K562 (cell line): ENCODE results near the gene C11orf98. TPM values are rescaled to one million over a fixed set of nuclear protein-coding genes. Genes with fewer than 3 reads are reported as not detected.

Experiments
- CSDE1 ChIP-seq, 2 experiments: fragments of 450-650 bp; IDR thresholded peaks; 2 replicates each; pipeline ENCODE4 v1.6.1; 2016; ENCODE audit warnings: mild to moderate bottlenecking in 1 of 2
- DIDO1 ChIP-seq: fragments of 450-650 bp; IDR thresholded peaks from 2 replicates; pipeline ENCODE4 v1.6.1; 2016; ENCODE audit warnings: low read depth, missing biosample characterization, missing genetic modification characterization
- ELF2 ChIP-seq: fragments of 250-450 bp; sonication (Bioruptor Pico); IDR thresholded peaks from 2 replicates; pipeline ENCODE4 v1.5.0; 2021; ENCODE audit warnings: mild to moderate bottlenecking
- RUNX1 ChIP-seq: sonication (generic); IDR thresholded peaks from 2 replicates; pipeline ENCODE4 v1.6.1; 2016; ENCODE audit warnings: antibody characterized with exemption, low read depth
- SAFB ChIP-seq: fragments of 200-400 bp; formaldehyde crosslinking; IDR thresholded peaks from 2 replicates; pipeline ENCODE4 v1.6.1; 2017; ENCODE audit warnings: low read depth, low read length, borderline replicate concordance
- SPI1 ChIP-seq: IDR thresholded peaks from 2 replicates; pipeline ENCODE4 v1.6.1; 2011; ENCODE audit warnings: low read depth, low read length, control low read depth, borderline replicate concordance
- TARDBP ChIP-seq: fragments of 450-650 bp; IDR thresholded peaks from 2 replicates; pipeline ENCODE4 v1.6.1; 2016
- ZFX ChIP-seq: sonication (generic); formaldehyde crosslinking; IDR thresholded peaks from 2 replicates; pipeline ENCODE4 v1.8.0; 2022; ENCODE audit warnings: mild to moderate bottlenecking, missing genetic modification reagents, moderate library complexity
- ZNF121 ChIP-seq: sonication (generic); formaldehyde crosslinking; conservative IDR thresholded peaks from 2 replicates; pipeline ENCODE4 v1.8.0; 2022; ENCODE audit warnings: missing genetic modification reagents
- ZNF668 ChIP-seq: fragments of 250-450 bp; sonication (Bioruptor Pico); IDR thresholded peaks from 2 replicates; pipeline ENCODE4 v1.8.0; 2022; ENCODE audit warnings: mild to moderate bottlenecking, inconsistent platforms
- ZNF696 ChIP-seq: fragments of 250-450 bp; sonication (Bioruptor Pico); conservative IDR thresholded peaks from 2 replicates; pipeline ENCODE4 v1.4.0; 2020; ENCODE audit warnings: mild to moderate bottlenecking, moderate library complexity
- ZSCAN29 ChIP-seq: fragments of 450-650 bp; IDR thresholded peaks from 2 replicates; pipeline ENCODE4 v1.6.1; 2017
- polyA plus RNA-seq, 8 experiments: library from polyadenylated mRNA; depleted of rRNA in 4 of 8; stranded (reverse) in 5 of 8; unstranded in 3 of 8; fragments of >200 nt; fragmentation: Nextera tagmentation in 2 of 8; fragmentation: Illumina TruSeq in 1 of 8; extraction: Ambion mirVana in 2 of 8; extraction: Trizol in 1 of 8; gene quantifications; 2 replicates each; pipeline versions ENCODE4 v1.2.1 to v1.2.3, GENCODE V29; 2011 to 2014; ENCODE audit warnings: inconsistent platforms in 1 of 8, missing spikeins in 1 of 8
- total RNA-seq, 7 experiments: library from RNA; depleted of rRNA in 6 of 7; stranded (reverse); fragments of >200 nt in 6 of 7; fragmentation: Illumina TruSeq in 2 of 7; extraction: Trizol in 2 of 7; gene quantifications; 2 replicates each; pipeline versions ENCODE4 v1.2.1 to v1.2.3, GENCODE V29; 2011 to 2021; ENCODE audit warnings: low replicate concordance in 1 of 7
- TF ChIP-seq, protein P1 (sequence below): fragments of 250-450 bp; sonication (Bioruptor Pico); IDR thresholded peaks from 2 replicates; pipeline ENCODE4 v1.8.0; 2022; ENCODE audit warnings: moderate library complexity, mild to moderate bottlenecking, inconsistent platforms
- TF ChIP-seq, protein P2 (sequence below): fragments of 450-650 bp; IDR thresholded peaks from 2 replicates; pipeline ENCODE4 v1.6.1; 2018; ENCODE audit warnings: mild to moderate bottlenecking, low read depth; ENCODE audit not compliant: partially characterized antibody
- TF ChIP-seq, protein P3 (sequence below): IDR thresholded peaks from 2 replicates; pipeline ENCODE4 v1.6.1; 2014; ENCODE audit warnings: antibody characterized with exemption
- TF ChIP-seq, protein P4 (sequence below): fragments of 200-800 bp; sonication (Bioruptor generic); IDR thresholded peaks from 2 replicates; pipeline ENCODE4 v1.6.1; 2017; ENCODE audit warnings: missing genetic modification characterization, missing compliant biosample characterization
- TF ChIP-seq, protein P5 (sequence below), 2 experiments: IDR thresholded peaks; 2 replicates each; pipeline ENCODE4 v1.6.1; 2011; ENCODE audit warnings: borderline replicate concordance in 1 of 2, control low read depth in 1 of 2, low read depth in 1 of 2, low read length in 1 of 2, mild to moderate bottlenecking in 1 of 2, mixed read lengths in 1 of 2, moderate library complexity in 1 of 2; ENCODE audit not compliant: insufficient read depth in 1 of 2, insufficient read length in 1 of 2, poor library complexity in 1 of 2, severe bottlenecking in 1 of 2; ENCODE audit errors: extremely low read depth in 1 of 2
- TF ChIP-seq, protein P6 (sequence below): IDR thresholded peaks from 2 replicates; pipeline ENCODE4 v1.6.1; 2011; ENCODE audit not compliant: insufficient read length; ENCODE audit errors: extremely low read depth

C11orf98 gene
- total and polyA plus RNA-seq, 9 of the 15 experiments (the other 6 are each of a cell fraction or from before 2014, with no cell fraction given): 103 to 352 (median 218) TPM

DNA sequence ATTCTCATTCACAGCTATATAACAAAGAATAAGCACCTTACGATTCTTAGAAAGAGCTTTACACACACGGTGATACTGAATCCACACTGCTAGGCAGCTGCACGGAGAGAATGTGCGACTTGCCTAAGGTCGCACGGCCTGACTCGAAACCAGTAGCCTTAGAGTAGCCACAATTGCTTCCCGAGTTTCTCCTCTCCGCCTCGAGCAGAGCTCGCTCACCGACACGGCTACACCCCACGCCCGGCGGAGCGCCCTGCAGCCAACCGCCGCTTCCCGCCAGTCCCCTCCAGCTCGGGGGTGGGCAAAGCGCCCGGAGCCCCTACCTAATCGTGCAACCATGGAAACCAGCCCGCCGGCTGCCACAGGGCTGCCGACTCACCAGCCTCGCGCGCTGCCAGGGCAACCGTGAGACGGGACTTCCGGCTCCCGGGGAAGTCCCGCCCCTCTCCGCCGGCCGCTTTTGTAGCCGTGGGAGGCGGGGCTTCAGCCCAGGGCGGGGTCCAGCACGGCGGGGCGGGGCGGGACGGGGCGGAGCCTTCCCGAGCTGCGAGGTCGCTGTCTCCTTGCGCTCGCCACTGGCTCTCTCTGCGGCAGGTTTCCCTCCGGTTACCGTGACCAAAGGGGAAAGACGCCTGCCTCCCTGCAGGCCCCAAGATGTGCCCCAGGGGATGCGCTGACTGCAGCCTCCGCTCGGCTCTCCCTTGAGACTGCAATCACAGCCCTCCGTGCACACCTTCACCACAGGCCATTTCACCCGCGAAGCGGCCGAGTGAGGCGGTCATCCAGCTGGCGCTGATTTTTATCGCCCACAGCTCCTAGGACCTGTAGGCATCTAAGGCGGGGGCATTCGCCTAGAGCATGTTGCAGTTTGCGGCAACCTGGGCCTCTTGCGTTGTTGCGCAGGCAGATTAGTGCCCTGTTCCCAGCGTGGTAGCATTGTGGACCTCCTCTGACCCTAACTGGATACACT lies 41.2 kb upstream of the C11orf98 start (continued):
- TF ChIP-seq, protein P1, sequence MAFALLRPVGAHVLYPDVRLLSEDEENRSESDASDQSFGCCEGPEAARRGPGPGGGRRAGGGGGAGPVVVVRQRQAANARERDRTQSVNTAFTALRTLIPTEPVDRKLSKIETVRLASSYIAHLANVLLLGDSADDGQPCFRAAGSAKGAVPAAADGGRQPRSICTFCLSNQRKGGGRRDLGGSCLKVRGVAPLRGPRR (CRISPR knock-in tag): no peak
- TF ChIP-seq ZNF696 (CRISPR knock-in tag) (no peak), RUNX1 (no peak), DIDO1 (tag) (no peak), ZNF121 (CRISPR knock-in tag) (no peak), ELF2 (CRISPR knock-in tag) (peak; percentile 37; the same call in 1 of the 2 replicates), TARDBP (no peak), ZNF668 (CRISPR knock-in tag) (no peak), ZSCAN29 (no peak), SAFB (no peak; the same call in 1 of the 2 replicates), CSDE1 (IDR thresholded peaks at IDR 0.05) (peak in 1 of 2 experiments; percentile 41; a peak in 1 of 4 replicates), ZFX (CRISPR knock-in tag) (peak; percentile 64), SPI1 (no peak; the same call in 1 of the 2 replicates)
- TF ChIP-seq, protein P2, sequence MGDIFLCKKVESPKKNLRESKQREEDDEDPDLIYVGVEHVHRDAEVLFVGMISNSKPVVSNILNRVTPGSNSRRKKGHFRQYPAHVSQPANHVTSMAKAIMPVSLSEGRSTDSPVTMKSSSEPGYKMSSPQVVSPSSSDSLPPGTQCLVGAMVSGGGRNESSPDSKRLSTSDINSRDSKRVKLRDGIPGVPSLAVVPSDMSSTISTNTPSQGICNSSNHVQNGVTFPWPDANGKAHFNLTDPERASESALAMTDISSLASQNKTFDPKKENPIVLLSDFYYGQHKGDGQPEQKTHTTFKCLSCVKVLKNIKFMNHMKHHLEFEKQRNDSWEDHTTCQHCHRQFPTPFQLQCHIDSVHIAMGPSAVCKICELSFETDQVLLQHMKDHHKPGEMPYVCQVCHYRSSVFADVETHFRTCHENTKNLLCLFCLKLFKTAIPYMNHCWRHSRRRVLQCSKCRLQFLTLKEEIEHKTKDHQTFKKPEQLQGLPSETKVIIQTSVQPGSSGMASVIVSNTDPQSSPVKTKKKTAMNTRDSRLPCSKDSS: no peak
- TF ChIP-seq, protein P3, sequence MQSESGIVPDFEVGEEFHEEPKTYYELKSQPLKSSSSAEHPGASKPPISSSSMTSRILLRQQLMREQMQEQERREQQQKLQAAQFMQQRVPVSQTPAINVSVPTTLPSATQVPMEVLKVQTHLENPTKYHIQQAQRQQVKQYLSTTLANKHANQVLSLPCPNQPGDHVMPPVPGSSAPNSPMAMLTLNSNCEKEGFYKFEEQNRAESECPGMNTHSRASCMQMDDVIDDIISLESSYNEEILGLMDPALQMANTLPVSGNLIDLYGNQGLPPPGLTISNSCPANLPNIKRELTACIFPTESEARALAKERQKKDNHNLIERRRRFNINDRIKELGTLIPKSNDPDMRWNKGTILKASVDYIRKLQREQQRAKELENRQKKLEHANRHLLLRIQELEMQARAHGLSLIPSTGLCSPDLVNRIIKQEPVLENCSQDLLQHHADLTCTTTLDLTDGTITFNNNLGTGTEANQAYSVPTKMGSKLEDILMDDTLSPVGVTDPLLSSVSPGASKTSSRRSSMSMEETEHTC: no peak
- TF ChIP-seq, protein P4, sequence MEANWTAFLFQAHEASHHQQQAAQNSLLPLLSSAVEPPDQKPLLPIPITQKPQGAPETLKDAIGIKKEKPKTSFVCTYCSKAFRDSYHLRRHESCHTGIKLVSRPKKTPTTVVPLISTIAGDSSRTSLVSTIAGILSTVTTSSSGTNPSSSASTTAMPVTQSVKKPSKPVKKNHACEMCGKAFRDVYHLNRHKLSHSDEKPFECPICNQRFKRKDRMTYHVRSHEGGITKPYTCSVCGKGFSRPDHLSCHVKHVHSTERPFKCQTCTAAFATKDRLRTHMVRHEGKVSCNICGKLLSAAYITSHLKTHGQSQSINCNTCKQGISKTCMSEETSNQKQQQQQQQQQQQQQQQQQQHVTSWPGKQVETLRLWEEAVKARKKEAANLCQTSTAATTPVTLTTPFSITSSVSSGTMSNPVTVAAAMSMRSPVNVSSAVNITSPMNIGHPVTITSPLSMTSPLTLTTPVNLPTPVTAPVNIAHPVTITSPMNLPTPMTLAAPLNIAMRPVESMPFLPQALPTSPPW: peak; percentile 64
- TF ChIP-seq, protein P5, sequence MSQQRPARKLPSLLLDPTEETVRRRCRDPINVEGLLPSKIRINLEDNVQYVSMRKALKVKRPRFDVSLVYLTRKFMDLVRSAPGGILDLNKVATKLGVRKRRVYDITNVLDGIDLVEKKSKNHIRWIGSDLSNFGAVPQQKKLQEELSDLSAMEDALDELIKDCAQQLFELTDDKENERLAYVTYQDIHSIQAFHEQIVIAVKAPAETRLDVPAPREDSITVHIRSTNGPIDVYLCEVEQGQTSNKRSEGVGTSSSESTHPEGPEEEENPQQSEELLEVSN (IDR thresholded peaks at IDR 0.05; ENCODE audit: borderline replicate concordance in 1 of 2, extremely low read depth in 1 of 2, insufficient read depth in 1 of 2, insufficient read length in 1 of 2, low read depth in 1 of 2, low read length in 1 of 2, poor library complexity in 1 of 2, severe bottlenecking in 1 of 2): peak; percentile 26 to 43
- TF ChIP-seq, protein P6, sequence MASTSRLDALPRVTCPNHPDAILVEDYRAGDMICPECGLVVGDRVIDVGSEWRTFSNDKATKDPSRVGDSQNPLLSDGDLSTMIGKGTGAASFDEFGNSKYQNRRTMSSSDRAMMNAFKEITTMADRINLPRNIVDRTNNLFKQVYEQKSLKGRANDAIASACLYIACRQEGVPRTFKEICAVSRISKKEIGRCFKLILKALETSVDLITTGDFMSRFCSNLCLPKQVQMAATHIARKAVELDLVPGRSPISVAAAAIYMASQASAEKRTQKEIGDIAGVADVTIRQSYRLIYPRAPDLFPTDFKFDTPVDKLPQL: no peak
